Left ventricle myocardium inferior (tissue), 1 donor: ENCODE data around the gene FKBP14. TPM values are rescaled to one million over a fixed set of nuclear protein-coding genes. Genes with fewer than 3 reads are reported as not detected.

Experiments used
- DNase-seq: peaks from one replicate; pipeline ENCODE4 v3.0.0-alpha.2; 2020
- H3K27ac ChIP-seq: fragments of 200-600 bp; replicated peaks from 2 replicates; pipeline ENCODE4 v1.8.0; 2021
- H3K27me3 ChIP-seq: fragments of 200-600 bp; 2 replicates; pipeline ENCODE4 v1.8.0; 2021; ENCODE audit warnings: low read depth
- H3K36me3 ChIP-seq: fragments of 200-600 bp; 2 replicates; pipeline ENCODE4 v1.8.0; 2021
- H3K4me1 ChIP-seq: fragments of 200-600 bp; 2 replicates; pipeline ENCODE4 v1.8.0; 2021
- H3K4me3 ChIP-seq: fragments of 200-600 bp; 2 replicates; pipeline ENCODE4 v1.8.0; 2021; ENCODE audit warnings: mild to moderate bottlenecking, moderate library complexity
- H3K9me3 ChIP-seq: fragments of 200-600 bp; replicated peaks from 2 replicates; pipeline ENCODE4 v1.8.0; 2021
- intact Hi-C: fragments of 100-400 bp; cut with micrococcal nuclease; formaldehyde crosslinking; loops from one replicate; pipeline ENCODE4 v1.11.0; 2022
- total RNA-seq: library from RNA; stranded (reverse); fragmentation: NEBNext Ultra II Directional; extraction: Animal tissue kit (Norgen Biotek cat#: 25700); gene quantifications from one replicate; pipeline ENCODE4 v1.2.1, GENCODE V29; 2021
- TF ChIP-seq, protein P1 (sequence below): fragments of 200-600 bp; IDR thresholded peaks from 2 replicates; pipeline ENCODE4 v1.8.0; 2021; ENCODE audit warnings: antibody characterized with exemption, mild to moderate bottlenecking, borderline replicate concordance
- donor health status: DM: no; HTN: yes; CAD: no; lungs with severe emphysema.

Gene FKBP14
- total RNA-seq, 1 donor from 2014 or later: 12.0 TPM

- peak overlapping the region; percentile 44 for H3K27ac ChIP-seq
- no peaks in the 10 kb centered on the region for H3K9me3 ChIP-seq
- no peaks in the 10 kb centered on the region for H3K36me3 ChIP-seq
- TF ChIP-seq, protein P1, sequence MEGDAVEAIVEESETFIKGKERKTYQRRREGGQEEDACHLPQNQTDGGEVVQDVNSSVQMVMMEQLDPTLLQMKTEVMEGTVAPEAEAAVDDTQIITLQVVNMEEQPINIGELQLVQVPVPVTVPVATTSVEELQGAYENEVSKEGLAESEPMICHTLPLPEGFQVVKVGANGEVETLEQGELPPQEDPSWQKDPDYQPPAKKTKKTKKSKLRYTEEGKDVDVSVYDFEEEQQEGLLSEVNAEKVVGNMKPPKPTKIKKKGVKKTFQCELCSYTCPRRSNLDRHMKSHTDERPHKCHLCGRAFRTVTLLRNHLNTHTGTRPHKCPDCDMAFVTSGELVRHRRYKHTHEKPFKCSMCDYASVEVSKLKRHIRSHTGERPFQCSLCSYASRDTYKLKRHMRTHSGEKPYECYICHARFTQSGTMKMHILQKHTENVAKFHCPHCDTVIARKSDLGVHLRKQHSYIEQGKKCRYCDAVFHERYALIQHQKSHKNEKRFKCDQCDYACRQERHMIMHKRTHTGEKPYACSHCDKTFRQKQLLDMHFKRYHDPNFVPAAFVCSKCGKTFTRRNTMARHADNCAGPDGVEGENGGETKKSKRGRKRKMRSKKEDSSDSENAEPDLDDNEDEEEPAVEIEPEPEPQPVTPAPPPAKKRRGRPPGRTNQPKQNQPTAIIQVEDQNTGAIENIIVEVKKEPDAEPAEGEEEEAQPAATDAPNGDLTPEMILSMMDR: no peak
- intact Hi-C loops: no loop called here
- peaks cover 17% of the 10 kb centered on the region for H3K4me1 ChIP-seq
- H3K4me3 ChIP-seq: no peak overlapping the region
- DNase-seq: no peak
- H3K27me3 ChIP-seq: no peaks in the 10 kb centered on the region
Measured at GRCh38 chr7:29975561-29975960, 50.9 kb downstream of the FKBP14 start.

- no peak for DNase-seq
- no peaks in the 10 kb centered on the region for H3K9me3 ChIP-seq
- peaks cover 17% of the 10 kb centered on the region for H3K4me1 ChIP-seq
- intact Hi-C loops: no loop called here
- no peak overlapping the region for H3K4me3 ChIP-seq
- H3K36me3 ChIP-seq: no peaks in the 10 kb centered on the region
- no peak overlapping the region for H3K27ac ChIP-seq
- TF ChIP-seq, protein P1: no peak
- no peaks in the 10 kb centered on the region for H3K27me3 ChIP-seq
Measured at GRCh38 chr7:29974286-29974685, 52.2 kb downstream of the FKBP14 start.

DNA sequence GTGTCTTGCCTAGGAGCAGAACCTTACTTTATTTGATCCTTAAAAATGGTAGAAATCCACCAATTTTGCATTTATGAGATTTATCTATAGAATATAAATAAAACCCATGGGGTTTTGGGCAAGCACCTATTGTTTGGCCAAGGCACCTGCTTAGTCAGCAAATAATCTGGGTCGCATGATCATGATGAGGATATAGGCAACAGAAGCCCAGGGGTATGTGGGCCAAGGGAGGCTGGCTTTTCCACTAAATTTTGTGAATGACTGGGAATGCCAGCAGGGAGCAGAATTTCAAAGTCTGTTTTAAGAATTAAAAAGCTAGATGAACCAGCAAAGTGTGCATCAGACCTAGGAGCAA, 54.2 kb downstream of the FKBP14 start:
- peaks cover 12% of the 10 kb centered on the region for H3K36me3 ChIP-seq
- H3K4me1 ChIP-seq: peaks cover 17% of the 10 kb centered on the region
- no peaks in the 10 kb centered on the region for H3K27me3 ChIP-seq
- no peak for DNase-seq
- no peak overlapping the region for H3K27ac ChIP-seq
- no peaks in the 10 kb centered on the region for H3K9me3 ChIP-seq
- TF ChIP-seq, protein P1: no peak
- intact Hi-C loops: no loop called here
- H3K4me3 ChIP-seq: no peak overlapping the region

DNA sequence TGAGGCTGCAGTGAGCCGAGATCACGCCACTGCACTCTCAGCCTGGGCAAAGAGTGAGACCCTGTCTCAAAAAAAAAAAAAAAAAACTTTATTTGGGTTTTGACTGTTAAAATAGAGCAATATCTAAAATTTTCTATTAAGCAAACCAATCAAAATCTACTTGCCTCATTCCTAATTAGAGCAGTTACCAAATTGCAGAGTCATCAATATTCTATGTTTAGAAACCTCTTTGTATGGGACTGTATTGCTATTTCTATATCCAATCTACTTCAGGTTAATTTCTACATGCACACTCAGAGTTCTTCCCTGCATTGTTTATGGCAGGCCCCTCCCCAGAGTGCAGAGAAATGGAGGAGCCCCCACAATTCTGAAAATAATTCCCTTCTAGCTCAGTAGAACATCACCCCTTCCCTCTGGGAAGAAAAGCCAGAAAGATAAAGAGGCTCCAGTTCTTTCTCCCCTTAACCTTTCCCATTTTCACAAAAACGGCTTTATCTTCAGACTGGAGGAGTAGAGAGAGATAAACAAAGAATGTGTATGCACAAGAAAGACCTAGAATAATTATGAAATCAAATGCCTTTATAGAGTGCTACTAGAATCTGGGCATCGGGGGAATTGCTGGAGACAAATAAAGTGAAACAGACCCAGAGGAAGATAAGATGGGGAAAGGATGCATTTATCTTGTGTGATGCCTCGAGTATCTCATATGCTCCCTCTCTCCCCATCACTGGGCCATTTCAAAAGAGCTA, 54.8 kb downstream of the FKBP14 start:
- intact Hi-C loops: no loop called here
- TF ChIP-seq, protein P1: no peak
- DNase-seq: no peak
- Histone ChIP-seq H3K4me3 (no peak overlapping the region), H3K4me1 (peaks cover 13% of the 10 kb centered on the region), H3K27me3 (no peaks in the 10 kb centered on the region), H3K36me3 (peaks cover 14% of the 10 kb centered on the region), H3K27ac (no peak overlapping the region), H3K9me3 (no peaks in the 10 kb centered on the region)

DNA sequence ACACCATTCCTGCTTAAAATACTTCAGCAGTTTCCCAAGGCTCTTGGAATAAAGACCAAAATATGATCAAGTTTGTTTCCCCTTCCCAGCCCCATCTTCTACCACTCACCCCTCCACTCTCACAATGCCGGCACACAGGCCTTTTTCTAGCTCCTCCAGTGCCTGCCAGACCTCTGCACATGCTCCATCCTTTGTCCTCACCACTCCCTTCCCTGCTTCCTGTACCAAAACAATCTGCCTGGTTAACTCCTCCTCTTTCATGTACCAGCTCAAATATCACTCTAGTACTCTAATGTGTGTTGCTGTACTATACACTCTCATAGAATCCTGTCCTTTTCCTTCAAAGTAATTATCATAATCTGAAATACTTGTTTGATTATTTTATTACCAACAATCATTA, 56.3 kb downstream of the FKBP14 start:
- DNase-seq: no peak
- H3K4me3 ChIP-seq: no peak overlapping the region
- TF ChIP-seq, protein P1: no peak

More for the DNA sequence above, 56.3 kb downstream of the FKBP14 start:
- H3K27me3 ChIP-seq: no peaks in the 10 kb centered on the region
- peaks cover 8% of the 10 kb centered on the region for H3K4me1 ChIP-seq
- H3K27ac ChIP-seq: no peak overlapping the region
- intact Hi-C loops: no loop called here
- H3K9me3 ChIP-seq: no peaks in the 10 kb centered on the region
- H3K36me3 ChIP-seq: peaks cover 14% of the 10 kb centered on the region
